CD4-positive, alpha-beta T cell (primary cell): ENCODE measurements around the gene CXorf38. TPM values are rescaled to one million over a fixed set of nuclear protein-coding genes. Genes with fewer than 3 reads are reported as not detected.

Experiments used
- ATAC-seq: fragments of 200-7000 bp; cut with Tn5 transposase; one replicate; pipeline ENCODE4 v1.10.0; 2022; ENCODE audit warnings: mild to moderate bottlenecking; ENCODE audit not compliant: poor library complexity
- CTCF ChIA-PET: fragments of 350-600 bp; sonication (Branson Sonifier 250); formaldehyde crosslinking; loops from one replicate; lab custom pipeline; 2021; ENCODE audit warnings: antibody characterized with exemption, inconsistent platforms; lab: Charles Lee
- POLR2A ChIA-PET: fragments of 350-600 bp; sonication (Branson Sonifier 250); formaldehyde crosslinking; loops from one replicate; lab custom pipeline; 2021; ENCODE audit warnings: antibody characterized with exemption, inconsistent platforms; lab: Charles Lee
- DNase-seq, 14 experiments: peaks; one replicate each; pipeline ENCODE4 v3.0.0-alpha.2; 2013 to 2020; ENCODE audit warnings: mixed read lengths in 2 of 14
- H3K27ac ChIP-seq, 2 donors: one replicate each; pipeline versions ENCODE4 v1.5.1 to v1.7.0; 2013; ENCODE audit warnings: low read length in 2 of 2, low read depth in 1 of 2, mild to moderate bottlenecking in 1 of 2
- H3K27me3 ChIP-seq, 2 experiments: 1 replicate in 1 of 2; 2 replicates in 1 of 2; pipeline versions ENCODE4 v1.6.1 to v1.7.0; 2013; ENCODE audit warnings: low read length in 2 of 2, control low read depth in 1 of 2, mild to moderate bottlenecking in 1 of 2, moderate library complexity in 1 of 2; ENCODE audit not compliant: insufficient read depth in 2 of 2, control insufficient read depth in 1 of 2
- H3K36me3 ChIP-seq: one replicate; pipeline ENCODE4 v1.6.1; 2013; ENCODE audit warnings: low read length, control low read depth; ENCODE audit not compliant: insufficient read depth
- H3K4me1 ChIP-seq: one replicate; pipeline ENCODE4 v1.6.1; 2013; ENCODE audit warnings: low read length, control low read depth; ENCODE audit not compliant: insufficient read depth
- H3K4me3 ChIP-seq: one replicate; pipeline ENCODE4 v1.5.1; 2013; ENCODE audit warnings: mild to moderate bottlenecking, low read length, moderate library complexity
- H3K9me3 ChIP-seq, 2 experiments: 1 replicate in 1 of 2; 2 replicates in 1 of 2; pipeline versions ENCODE4 v1.6.1 to v1.7.0; 2013; ENCODE audit warnings: low read length in 2 of 2, mild to moderate bottlenecking in 2 of 2, control low read depth in 1 of 2, moderate library complexity in 1 of 2; ENCODE audit not compliant: control insufficient read depth in 1 of 2, insufficient read depth in 1 of 2
- H3K27ac Mint-ChIP-seq: one replicate; pipeline ENCODE4 v1.8.0; 2020; ENCODE audit warnings: mixed read lengths
- H3K27me3 Mint-ChIP-seq: one replicate; pipeline ENCODE4 v1.8.0; 2021; ENCODE audit warnings: mixed read lengths
- H3K36me3 Mint-ChIP-seq: one replicate; pipeline ENCODE4 v1.8.0; 2021; ENCODE audit warnings: low read depth, mixed read lengths
- H3K4me1 Mint-ChIP-seq: one replicate; pipeline ENCODE4 v1.8.0; 2021; ENCODE audit warnings: low read depth, mixed read lengths
- H3K4me3 Mint-ChIP-seq: one replicate; pipeline ENCODE4 v1.8.0; 2020; ENCODE audit warnings: mild to moderate bottlenecking, mixed read lengths
- H3K9me3 Mint-ChIP-seq: one replicate; pipeline ENCODE4 v1.8.0; 2020; ENCODE audit warnings: mixed read lengths
- CTCF ChIP-seq: fragments of 200-600 bp; IDR thresholded peaks from one replicate; pipeline ENCODE4 v1.8.0; 2022; ENCODE audit warnings: antibody characterized with exemption, mild to moderate bottlenecking
- intact Hi-C, 2 experiments: fragments of 100-400 bp; cut with DNase I in 1 of 2; cut with micrococcal nuclease in 1 of 2; formaldehyde crosslinking; loops; one replicate each; pipeline versions ENCODE4 v1.15.1 to v1.9.0; 2023 to 2025; cut with DNase I, micrococcal nuclease
- total RNA-seq, 174 experiments: library from RNA in 2 of 174; stranded (reverse) in 2 of 174; gene quantifications; one replicate each; pipeline ENCODE4 v1.2.3 and lab custom pipeline; 2021 to 2026

CXorf38 gene
- total RNA-seq, 2 experiments from 2014 or later = 9.4 to 10.4 TPM

DNA sequence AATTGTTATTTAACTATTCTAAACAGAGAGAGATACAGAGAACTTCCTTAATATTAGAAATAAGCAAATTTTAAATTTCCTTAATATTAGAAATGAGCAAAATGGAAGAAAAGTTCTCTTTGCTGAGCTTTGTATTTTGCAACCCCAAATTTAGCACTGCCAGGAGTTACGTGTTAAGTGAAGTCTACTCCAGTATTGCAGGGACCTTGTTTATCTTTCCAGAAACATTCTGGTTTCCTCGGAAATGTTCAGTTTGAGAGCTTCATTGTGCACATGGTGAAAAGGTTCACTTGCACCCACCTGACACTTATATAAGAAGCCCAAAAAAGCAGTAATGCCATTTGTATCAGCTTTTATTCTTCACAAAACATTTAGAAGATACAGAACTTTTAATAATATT is 6.2 kb upstream of the CXorf38 start:
- TF ChIP-seq CTCF = no peak
- Mint-ChIP-seq H3K27me3 (no peaks in the 10 kb centered on the region), H3K9me3 (no peaks in the 10 kb centered on the region), H3K4me3 (no peak overlapping the region), H3K36me3 (peaks cover 32% of the 10 kb centered on the region), H3K4me1 (peaks cover 6% of the 10 kb centered on the region), H3K27ac (no peak overlapping the region)
- Histone ChIP-seq H3K36me3 (peaks cover 28% of the 10 kb centered on the region), H3K4me1 (no peaks in the 10 kb centered on the region), H3K9me3 (no peaks in the 10 kb centered on the region), H3K27ac (no peak overlapping the region), H3K27me3 (no peaks in the 10 kb centered on the region), H3K4me3 (no peak overlapping the region)
- no peak for ATAC-seq
- CTCF ChIA-PET = interaction anchor here (1.0 to 2.4 kb wide), 4 partner anchors 73 to 461 kb away, joined by 3 to 12 read pairs (median 6); no protein-coding TSS in a partner anchor
- POLR2A ChIA-PET = no interaction called here
- intact Hi-C loops = loop anchor here (5.0 kb wide), 5 partner anchors 84 to 484 kb away; partner anchors contain the start of gene MED14 (in 1 of the 2)
- no peak for DNase-seq

DNA sequence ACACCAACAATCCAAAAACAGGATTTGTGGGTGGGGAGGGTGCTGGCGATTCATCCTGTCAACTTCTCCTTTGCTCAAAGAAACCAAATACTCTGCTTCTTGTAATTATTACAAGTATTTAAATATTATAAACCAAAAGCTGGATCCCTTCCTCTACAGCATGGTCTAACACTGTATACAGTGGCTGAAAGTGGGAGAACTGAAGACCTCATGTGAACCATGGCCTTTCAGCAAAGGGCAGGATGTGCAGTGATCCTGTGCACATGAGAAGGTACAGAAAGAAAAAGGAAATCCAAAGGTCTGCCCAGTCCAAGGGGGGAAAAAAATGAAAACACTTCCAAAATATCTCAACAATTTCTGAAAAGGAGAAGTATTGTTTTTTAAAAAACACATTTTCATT is 5.3 kb upstream of the CXorf38 start:
- DNase-seq (no peak), ATAC-seq (no peak)
- no peak for TF ChIP-seq CTCF
- peaks cover 9% of the 10 kb centered on the region for H3K4me1 Mint-ChIP-seq
- peaks cover 5% of the 10 kb centered on the region for H3K4me1 ChIP-seq
- no peak overlapping the region for H3K27ac ChIP-seq
- H3K4me3 Mint-ChIP-seq = no peak overlapping the region
- H3K27ac Mint-ChIP-seq = no peak overlapping the region
- no peak overlapping the region for H3K4me3 ChIP-seq
- CTCF ChIA-PET = interaction anchor here (1.1 to 2.4 kb wide), 6 partner anchors 12 to 462 kb away, joined by 3 to 12 read pairs (median 6); no protein-coding TSS in a partner anchor
- POLR2A ChIA-PET = no interaction called here
- H3K36me3 ChIP-seq = peaks cover 25% of the 10 kb centered on the region
- no peaks in the 10 kb centered on the region for H3K9me3 Mint-ChIP-seq
- H3K9me3 ChIP-seq = no peaks in the 10 kb centered on the region
- intact Hi-C loops = loop anchor here (5.0 kb wide), 5 partner anchors 85 to 485 kb away; partner anchors contain the start of gene MED14 (in 1 of the 2)
- H3K36me3 Mint-ChIP-seq = peaks cover 34% of the 10 kb centered on the region
- H3K27me3 ChIP-seq = no peaks in the 10 kb centered on the region
- H3K27me3 Mint-ChIP-seq = no peaks in the 10 kb centered on the region

GRCh38 chrX:40651620-40652223 is 4.4 kb upstream of the CXorf38 start:
- ATAC-seq (no peak), DNase-seq (peak; percentile 55 to 91 (median 66))
- Mint-ChIP-seq H3K4me1 (peaks cover 13% of the 10 kb centered on the region), H3K4me3 (no peak overlapping the region), H3K27me3 (no peaks in the 10 kb centered on the region), H3K36me3 (peaks cover 34% of the 10 kb centered on the region), H3K27ac (peak overlapping the region; percentile 21), H3K9me3 (no peaks in the 10 kb centered on the region)
- Histone ChIP-seq H3K4me3 (no peak overlapping the region), H3K27ac (no peak overlapping the region), H3K9me3 (no peaks in the 10 kb centered on the region), H3K4me1 (peaks cover 6% of the 10 kb centered on the region), H3K27me3 (no peaks in the 10 kb centered on the region), H3K36me3 (peaks cover 21% of the 10 kb centered on the region)
- intact Hi-C loops = loop anchor here (1.0 to 5.0 kb wide), 7 partner anchors 86 to 486 kb away; partner anchors contain the start of gene MED14 (in 1 of the 2)
- ChIA-PET CTCF (interaction anchor here (0.6 to 2.5 kb wide), 18 partner anchors 9 to 529 kb away, joined by 3 to 18 read pairs (median 4); partner anchors contain the start of gene MED14), POLR2A (interaction anchor here (0.6 to 1.6 kb wide), 6 partner anchors 71 to 439 kb away, joined by 3 to 9 read pairs (median 3); partner anchors contain the start of genes ATP6AP2 and MED14)
- TF ChIP-seq CTCF = peak; percentile 70
